Keratinocyte (primary cell): ENCODE measurements around the gene RHBDL2. TPM values are rescaled to one million over a fixed set of nuclear protein-coding genes. Genes with fewer than 3 reads are reported as not detected.

Source experiments
- DNase-seq: peaks from one replicate; pipeline ENCODE4 v3.0.0-alpha.2; 2011; ENCODE audit warnings: low read depth, missing footprints, low spot score
- FAIRE-seq: peaks from 2 replicates; lab custom pipeline; 2011; peaks lifted over from hg19 to GRCh38; lab: Jason Lieb, UNC
- H2AFZ ChIP-seq: 2 replicates; pipeline ENCODE4 v1.6.0; 2012; ENCODE audit warnings: low read length, control low read depth, inconsistent platforms; ENCODE audit not compliant: control insufficient read depth
- H3K27ac ChIP-seq: 2 replicates; pipeline ENCODE4 v1.5.1; 2011; ENCODE audit warnings: low read length; ENCODE audit not compliant: control insufficient read depth, insufficient read depth
- H3K27me3 ChIP-seq: 3 replicates; pipeline ENCODE4 v1.6.0; 2011; ENCODE audit warnings: low read length; ENCODE audit not compliant: control insufficient read depth, insufficient read depth; ENCODE audit errors: extremely low read depth
- H3K36me3 ChIP-seq, 2 experiments: 2 replicates in 1 of 2; 3 replicates in 1 of 2; pipeline ENCODE4 v1.5.1; 2011; ENCODE audit warnings: low read length in 2 of 2, mild to moderate bottlenecking in 1 of 2; ENCODE audit not compliant: control insufficient read depth in 2 of 2, insufficient read depth in 2 of 2; ENCODE audit errors: extremely low read depth in 1 of 2
- H3K4me1 ChIP-seq: 3 replicates; pipeline ENCODE4 v1.5.1; 2011; ENCODE audit warnings: low read length; ENCODE audit not compliant: control insufficient read depth, insufficient read depth; ENCODE audit errors: extremely low read depth
- H3K4me2 ChIP-seq: 3 replicates; pipeline ENCODE4 v1.6.0; 2011; ENCODE audit warnings: low read depth, low read length; ENCODE audit not compliant: control insufficient read depth, insufficient read depth; ENCODE audit errors: extremely low read depth
- H3K4me3 ChIP-seq, 3 experiments: fragments of 200-600 bp in 1 of 3; sonication (generic) in 1 of 3; 2 replicates in 2 of 3; 3 replicates in 1 of 3; pipeline ENCODE4 v1.5.1; 2011 to 2016; ENCODE audit warnings: low read length in 3 of 3, mild to moderate bottlenecking in 3 of 3, control low read depth in 2 of 3, inconsistent platforms in 1 of 3, low read depth in 1 of 3, mixed read lengths in 1 of 3, mixed run types in 1 of 3, moderate library complexity in 1 of 3; ENCODE audit not compliant: control insufficient read depth in 2 of 3, insufficient read depth in 2 of 3; ENCODE audit errors: extremely low read depth in 1 of 3
- H3K79me2 ChIP-seq: 2 replicates; pipeline ENCODE4 v1.6.0; 2012; ENCODE audit warnings: low read length; ENCODE audit not compliant: control insufficient read depth, insufficient read depth
- H3K9ac ChIP-seq: 3 replicates; pipeline ENCODE4 v1.6.0; 2011; ENCODE audit warnings: low read length; ENCODE audit not compliant: control insufficient read depth, insufficient read depth; ENCODE audit errors: extremely low read depth
- H3K9me1 ChIP-seq: 3 replicates; pipeline ENCODE4 v1.6.0; 2011; ENCODE audit warnings: low read length; ENCODE audit not compliant: control insufficient read depth, insufficient read depth; ENCODE audit errors: extremely low read depth
- H3K9me3 ChIP-seq: 2 replicates; pipeline ENCODE4 v1.5.1; 2012; ENCODE audit warnings: low read depth, low read length; ENCODE audit not compliant: control insufficient read depth
- H4K20me1 ChIP-seq: 3 replicates; pipeline ENCODE4 v1.6.0; 2011; ENCODE audit warnings: low read length; ENCODE audit not compliant: control insufficient read depth, insufficient read depth; ENCODE audit errors: extremely low read depth
- EZH2 ChIP-seq: IDR thresholded peaks from one replicate; pipeline ENCODE4 v1.6.1; 2012; ENCODE audit warnings: inconsistent platforms, mild to moderate bottlenecking, low read length, moderate library complexity
- dilution Hi-C: fragments of 300-500 bp; cut with MboI; formaldehyde crosslinking; loops from one replicate; pipeline ENCODE4 v1.7.0; 2020; ENCODE audit warnings: low sequenced_read_pairs; ENCODE audit not compliant: extremely low pct_ligation_motif_present
- polyA plus RNA-seq, 5 experiments: library from polyadenylated mRNA; depleted of rRNA in 3 of 5; stranded (reverse) in 3 of 5; stranded (forward) in 1 of 5; unstranded in 1 of 5; fragments of >200 nt; gene quantifications; 1 replicate in 1 of 5; 2 replicates in 3 of 5; 3 replicates in 1 of 5; pipeline versions ENCODE4 v1.2.1 to v1.2.3, GENCODE V29; 2011 to 2012; ENCODE audit warnings: missing spikeins in 2 of 5, low read depth in 1 of 5, low replicate concordance in 1 of 5
- TF ChIP-seq, protein P1 (sequence below), 3 experiments: IDR thresholded peaks in 1 of 3; conservative IDR thresholded peaks in 1 of 3; optimal IDR thresholded peaks in 1 of 3; 2 replicates in 2 of 3; 3 replicates in 1 of 3; pipeline versions ENCODE3 to v1.5.1; 2011; ENCODE audit warnings: low read length in 3 of 3, mild to moderate bottlenecking in 3 of 3, moderate library complexity in 2 of 3, control low read depth in 1 of 3, inconsistent platforms in 1 of 3; ENCODE audit not compliant: insufficient read depth in 2 of 3; ENCODE audit errors: extremely low read depth in 1 of 3

RHBDL2 gene
- polyA plus RNA-seq, 1 donor (not counting 4 experiments of a cell fraction or from before 2014, with no cell fraction given): 7.9 TPM

DNA sequence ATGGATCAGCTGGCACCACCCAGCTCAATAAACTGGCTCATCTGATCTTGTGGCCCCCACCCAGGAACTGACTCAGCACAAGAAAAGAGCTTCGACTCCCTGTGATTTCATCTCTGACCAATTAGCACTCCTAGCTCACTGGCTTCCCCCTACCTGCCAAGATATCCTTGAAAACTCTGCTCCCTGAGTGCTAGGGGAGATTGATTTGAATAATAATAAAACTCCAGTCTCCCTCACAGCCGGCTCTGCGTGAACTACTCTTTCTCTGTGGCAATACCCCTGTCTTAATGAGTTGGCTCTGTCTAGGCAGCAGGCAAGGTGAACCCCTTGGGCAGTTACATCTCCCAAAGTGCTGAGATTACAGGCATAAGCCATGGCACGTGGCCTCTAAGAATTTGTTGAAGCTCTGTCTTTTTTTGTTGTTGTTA lies 11.8 kb upstream of the RHBDL2 start:
- FAIRE-seq: peak; percentile 67
- H3K4me2 ChIP-seq: peak overlapping the region; percentile 27
- no peak for DNase-seq
- H3K4me1 ChIP-seq: peaks cover 28% of the 10 kb centered on the region
- H3K9ac ChIP-seq: peak overlapping the region; percentile 44
- H3K27ac ChIP-seq: peak overlapping the region; percentile 63
- no peaks in the 10 kb centered on the region for H4K20me1 ChIP-seq
- no peaks in the 10 kb centered on the region for H3K27me3 ChIP-seq
- dilution Hi-C loops: no loop called here
- H3K79me2 ChIP-seq: no peaks in the 10 kb centered on the region
- H3K9me3 ChIP-seq: no peaks in the 10 kb centered on the region
- no peaks in the 10 kb centered on the region for H3K9me1 ChIP-seq
- H3K4me3 ChIP-seq: no peak overlapping the region
- no peaks in the 10 kb centered on the region for H3K36me3 ChIP-seq
- TF ChIP-seq, protein P1, sequence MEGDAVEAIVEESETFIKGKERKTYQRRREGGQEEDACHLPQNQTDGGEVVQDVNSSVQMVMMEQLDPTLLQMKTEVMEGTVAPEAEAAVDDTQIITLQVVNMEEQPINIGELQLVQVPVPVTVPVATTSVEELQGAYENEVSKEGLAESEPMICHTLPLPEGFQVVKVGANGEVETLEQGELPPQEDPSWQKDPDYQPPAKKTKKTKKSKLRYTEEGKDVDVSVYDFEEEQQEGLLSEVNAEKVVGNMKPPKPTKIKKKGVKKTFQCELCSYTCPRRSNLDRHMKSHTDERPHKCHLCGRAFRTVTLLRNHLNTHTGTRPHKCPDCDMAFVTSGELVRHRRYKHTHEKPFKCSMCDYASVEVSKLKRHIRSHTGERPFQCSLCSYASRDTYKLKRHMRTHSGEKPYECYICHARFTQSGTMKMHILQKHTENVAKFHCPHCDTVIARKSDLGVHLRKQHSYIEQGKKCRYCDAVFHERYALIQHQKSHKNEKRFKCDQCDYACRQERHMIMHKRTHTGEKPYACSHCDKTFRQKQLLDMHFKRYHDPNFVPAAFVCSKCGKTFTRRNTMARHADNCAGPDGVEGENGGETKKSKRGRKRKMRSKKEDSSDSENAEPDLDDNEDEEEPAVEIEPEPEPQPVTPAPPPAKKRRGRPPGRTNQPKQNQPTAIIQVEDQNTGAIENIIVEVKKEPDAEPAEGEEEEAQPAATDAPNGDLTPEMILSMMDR (optimal IDR thresholded peaks at IDR 0.05 in 1 of 3, IDR thresholded peaks at IDR 0.05 in 1 of 3, conservative IDR thresholded peaks at IDR 0.05 in 1 of 3; ENCODE audit: extremely low read depth in 1 of 3, insufficient read depth in 2 of 3, low read length in 3 of 3): no peak
- TF ChIP-seq EZH2: no peak
- peak overlapping the region; percentile 80 for H2AFZ ChIP-seq

DNA sequence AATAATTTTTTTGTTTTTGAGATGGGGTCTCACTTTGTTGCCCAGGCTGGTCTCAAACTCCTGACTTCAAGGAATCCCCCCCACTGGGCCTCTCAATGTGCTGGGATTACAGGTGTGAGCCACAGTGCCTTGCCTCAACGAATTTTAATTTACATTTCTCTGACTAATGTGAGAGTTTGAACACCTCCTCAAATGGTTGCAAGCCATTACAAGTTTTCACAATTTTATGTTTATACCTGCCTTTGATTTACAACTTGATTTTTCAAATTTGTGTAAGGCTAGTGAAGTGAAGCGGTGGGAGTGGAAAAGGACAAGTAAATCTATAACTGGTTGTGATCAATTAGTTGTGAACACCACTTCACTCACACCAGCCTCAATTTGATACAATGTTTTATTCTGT lies 8.9 kb upstream of the RHBDL2 start:
- no peaks in the 10 kb centered on the region for H3K79me2 ChIP-seq
- TF ChIP-seq, protein P1 (optimal IDR thresholded peaks at IDR 0.05 in 1 of 3, IDR thresholded peaks at IDR 0.05 in 1 of 3, conservative IDR thresholded peaks at IDR 0.05 in 1 of 3; ENCODE audit: extremely low read depth in 1 of 3, insufficient read depth in 2 of 3, low read length in 3 of 3): no peak
- no peak for TF ChIP-seq EZH2
- H3K4me1 ChIP-seq: peaks cover 21% of the 10 kb centered on the region
- peak overlapping the region; percentile 80 for H3K4me2 ChIP-seq
- no peaks in the 10 kb centered on the region for H3K27me3 ChIP-seq
- no peaks in the 10 kb centered on the region for H3K9me3 ChIP-seq
- H3K4me3 ChIP-seq: peak overlapping the region in 2 of 3 experiments; percentile 7 to 32
- DNase-seq (no peak), FAIRE-seq (no peak)
- H2AFZ ChIP-seq: peak overlapping the region; percentile 27
- H3K9me1 ChIP-seq: no peaks in the 10 kb centered on the region
- H3K36me3 ChIP-seq: no peaks in the 10 kb centered on the region
- peak overlapping the region; percentile 76 for H3K27ac ChIP-seq
- H3K9ac ChIP-seq: peak overlapping the region; percentile 29
- dilution Hi-C loops: no loop called here
- H4K20me1 ChIP-seq: no peaks in the 10 kb centered on the region
